PC-3 (cell line): ENCODE results near the gene OR52I2. TPM values are rescaled to one million over a fixed set of nuclear protein-coding genes. Genes with fewer than 3 reads are reported as not detected.

ENCODE experiments used
- ATAC-seq: fragments of 200-7000 bp; cut with Tn5 transposase; 2 replicates; pipeline ENCODE4 v1.9.1; 2020; ENCODE audit warnings: mild to moderate bottlenecking, moderate library complexity
- BruUV-seq: library from RNA; stranded (reverse); fragments of 400-500 nt; replicated peaks from 2 replicates; lab custom pipeline; 2021; lab: Mats Ljungman, UMichigan
- CTCF ChIA-PET: fragments of 300-600 bp; sonication (Branson Sonifier 250); formaldehyde crosslinking; loops from one replicate; lab custom pipeline; 2022; ENCODE audit warnings: antibody characterized with exemption; lab: Charles Lee
- POLR2A ChIA-PET: fragments of 300-600 bp; sonication (Branson Sonifier 250); formaldehyde crosslinking; loops from one replicate; lab custom pipeline; 2022; ENCODE audit warnings: antibody characterized with exemption; ENCODE audit not compliant: unreplicated experiment; lab: Charles Lee
- DNase-seq: peaks from one replicate; pipeline ENCODE4 v3.0.0-alpha.2; 2015
- H2AFZ ChIP-seq: fragments of 300-600 bp; sonication (generic); 2 replicates; pipeline ENCODE4 v1.6.0; 2016; ENCODE audit warnings: antibody characterized with exemption, low read length
- H3F3A ChIP-seq: fragments of 300-600 bp; sonication (generic); one replicate; pipeline ENCODE4 v1.6.0; 2017; ENCODE audit warnings: antibody characterized with exemption, low read length, control low read depth, mild to moderate bottlenecking; ENCODE audit not compliant: unreplicated experiment
- H3K27ac ChIP-seq: fragments of 300-600 bp; sonication (generic); 2 replicates; pipeline ENCODE4 v1.5.1; 2016; ENCODE audit warnings: mild to moderate bottlenecking, low read length
- H3K27me3 ChIP-seq: fragments of 300-600 bp; sonication (generic); 2 replicates; pipeline ENCODE4 v1.6.1; 2016; ENCODE audit warnings: low read length, mixed read lengths
- H3K36me3 ChIP-seq: fragments of 300-600 bp; sonication (generic); 2 replicates; pipeline ENCODE4 v1.6.1; 2016; ENCODE audit warnings: low read depth, mixed run types, low read length, mixed read lengths
- H3K4me1 ChIP-seq: fragments of 300-600 bp; sonication (generic); 2 replicates; pipeline ENCODE4 v1.5.1; 2016; ENCODE audit warnings: low read length; ENCODE audit not compliant: insufficient read depth
- H3K4me2 ChIP-seq: fragments of 300-600 bp; sonication (generic); 2 replicates; pipeline ENCODE4 v1.6.0; 2016; ENCODE audit warnings: low read length
- H3K4me3 ChIP-seq: fragments of 300-600 bp; sonication (generic); 2 replicates; pipeline ENCODE4 v1.5.1; 2016; ENCODE audit warnings: mild to moderate bottlenecking, low read length, mixed read lengths
- H3K79me2 ChIP-seq: fragments of 300-600 bp; sonication (generic); 2 replicates; pipeline ENCODE4 v1.6.1; 2017; ENCODE audit warnings: low read length, mixed read lengths
- H3K9ac ChIP-seq: fragments of 300-600 bp; sonication (generic); 2 replicates; pipeline ENCODE4 v1.6.0; 2016; ENCODE audit warnings: mild to moderate bottlenecking, low read length
- H3K9me2 ChIP-seq: fragments of 300-600 bp; sonication (generic); replicated peaks from 2 replicates; pipeline ENCODE4 v1.6.1; 2016; ENCODE audit warnings: mixed run types, low read length, mixed read lengths
- H3K9me3 ChIP-seq: fragments of 300-600 bp; sonication (generic); 2 replicates; pipeline ENCODE4 v1.6.1; 2016; ENCODE audit warnings: low read length, mixed read lengths
- H4K20me1 ChIP-seq: fragments of 300-600 bp; sonication (generic); 2 replicates; pipeline ENCODE4 v1.6.1; 2016; ENCODE audit warnings: low read length, mixed read lengths
- CTCF ChIP-seq: fragments of 300-600 bp; sonication (generic); conservative IDR thresholded peaks from 2 replicates; pipeline ENCODE4 v1.5.1; 2017; ENCODE audit warnings: antibody characterized with exemption, low read depth, mild to moderate bottlenecking, low read length
- EZH2 ChIP-seq: fragments of 300-600 bp; sonication (generic); IDR thresholded peaks from one replicate; pipeline ENCODE4 v1.6.1; 2017; ENCODE audit warnings: antibody characterized with exemption, mild to moderate bottlenecking, low read length; ENCODE audit not compliant: unreplicated experiment
- EZH2phosphoT487 ChIP-seq: fragments of 300-600 bp; sonication (generic); IDR thresholded peaks from 2 replicates; pipeline ENCODE4 v1.6.1; 2018; ENCODE audit warnings: mild to moderate bottlenecking, antibody characterized with exemption, low read length, borderline replicate concordance
- intact Hi-C: fragments of 100-400 bp; cut with micrococcal nuclease; formaldehyde crosslinking; loops from 2 replicates; pipeline ENCODE4 v1.9.0; 2023
- total RNA-seq: library from RNA; depleted of rRNA; stranded (reverse); fragments of >200 nt; gene quantifications from 2 replicates; pipeline ENCODE4 v1.2.3, GENCODE V29; 2014

Gene OR52I2
- total RNA-seq, 1 experiment from 2014 or later, result not detected

DNA sequence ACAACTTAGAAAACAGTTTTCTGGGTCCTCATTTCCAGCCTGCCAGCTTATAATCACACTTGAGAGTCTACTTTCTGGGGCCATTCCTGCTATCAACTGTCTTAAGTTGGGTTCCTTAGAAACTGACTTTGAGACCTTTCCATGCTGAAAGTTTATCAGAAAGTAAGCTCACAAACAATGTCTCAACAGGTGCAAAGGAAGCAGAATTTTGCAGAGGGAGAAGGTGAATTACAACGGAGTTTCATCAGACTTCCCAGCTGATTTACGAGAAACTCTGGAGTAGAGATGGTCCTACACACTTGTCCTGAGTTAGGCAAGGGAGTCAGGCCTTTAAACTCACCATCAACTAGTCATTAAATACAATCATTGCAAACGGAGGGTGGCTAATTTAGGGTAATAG lies 4.7 kb upstream of the OR52I2 start:
- no TSS peak for BruUV-seq
- DNase-seq (no peak), ATAC-seq (no peak)
- Histone ChIP-seq H3K4me1 (no peaks in the 10 kb centered on the region), H3K9me3 (no peaks in the 10 kb centered on the region), H3K9ac (no peak overlapping the region), H2AFZ (no peak overlapping the region), H3F3A (no peaks in the 10 kb centered on the region), H3K4me2 (no peak overlapping the region), H4K20me1 (no peaks in the 10 kb centered on the region), H3K27ac (no peak overlapping the region), H3K79me2 (no peaks in the 10 kb centered on the region), H3K27me3 (peaks cover 59% of the 10 kb centered on the region), H3K4me3 (no peak overlapping the region), H3K9me2 (no peaks in the 10 kb centered on the region), H3K36me3 (no peaks in the 10 kb centered on the region)
- intact Hi-C loops, result no loop called here
- ChIA-PET CTCF (no interaction called here), POLR2A (no interaction called here)
- no peak for TF ChIP-seq CTCF
- no peak for TF ChIP-seq EZH2phosphoT487
- TF ChIP-seq EZH2, result no peak

DNA sequence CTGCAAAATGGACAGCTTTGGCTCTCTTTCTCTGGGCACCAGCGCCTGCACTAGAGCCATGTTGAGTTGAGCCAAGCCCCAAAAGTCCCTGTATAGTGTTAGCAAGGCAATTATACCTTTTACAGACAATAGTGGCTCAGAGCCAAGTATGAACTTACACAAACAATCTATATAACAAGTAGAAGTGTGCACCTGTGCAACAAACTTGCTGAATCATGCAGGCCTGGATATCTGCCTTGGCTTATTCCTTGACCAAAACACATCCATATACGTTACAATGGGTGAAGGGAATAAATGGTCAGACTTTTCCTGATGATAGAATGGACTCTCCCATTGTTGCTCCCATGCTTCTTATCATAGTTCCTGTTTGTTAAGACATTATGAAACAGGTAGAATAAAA lies 3.8 kb upstream of the OR52I2 start:
- POLR2A ChIA-PET, result no interaction called here
- no peaks in the 10 kb centered on the region for H4K20me1 ChIP-seq
- H3K4me3 ChIP-seq, result no peak overlapping the region
- DNase-seq, result no peak
- CTCF ChIA-PET, result no interaction called here
- no peaks in the 10 kb centered on the region for H3K9me2 ChIP-seq
- no peak overlapping the region for H3K4me2 ChIP-seq
- no peaks in the 10 kb centered on the region for H3K9me3 ChIP-seq
- no peak overlapping the region for H3K9ac ChIP-seq
- BruUV-seq, result no TSS peak
- no peak overlapping the region for H2AFZ ChIP-seq
- ATAC-seq, result no peak
- intact Hi-C loops, result no loop called here
- no peak overlapping the region for H3K27ac ChIP-seq
- no peak for TF ChIP-seq EZH2
- TF ChIP-seq CTCF, result no peak
- no peak for TF ChIP-seq EZH2phosphoT487
- H3K27me3 ChIP-seq, result peaks cover 58% of the 10 kb centered on the region
- H3K36me3 ChIP-seq, result no peaks in the 10 kb centered on the region
- H3K4me1 ChIP-seq, result no peaks in the 10 kb centered on the region
- no peaks in the 10 kb centered on the region for H3F3A ChIP-seq
- H3K79me2 ChIP-seq, result no peaks in the 10 kb centered on the region

DNA sequence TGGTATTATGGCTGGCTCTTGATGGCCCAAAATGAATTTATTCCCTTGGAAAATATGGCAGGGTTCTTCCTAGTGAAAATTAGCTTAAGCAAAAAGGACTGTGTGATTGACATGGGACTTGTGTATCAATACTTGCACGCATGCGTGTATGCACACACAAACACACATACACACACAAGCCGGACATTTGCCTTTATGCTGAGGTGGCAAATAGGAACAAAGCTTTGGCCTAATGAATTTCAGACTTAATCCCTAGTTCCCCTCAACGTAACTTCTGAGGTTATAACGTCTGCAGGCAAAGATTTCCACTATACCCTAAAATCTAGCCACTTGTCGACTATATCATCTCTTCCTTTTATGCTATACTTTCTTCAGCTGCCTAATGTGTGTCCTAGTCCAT lies 2.9 kb upstream of the OR52I2 start:
- no peaks in the 10 kb centered on the region for H3K9me3 ChIP-seq
- DNase-seq (no peak), ATAC-seq (no peak)
- no peak overlapping the region for H2AFZ ChIP-seq
- POLR2A ChIA-PET, result no interaction called here
- H3K4me1 ChIP-seq, result no peaks in the 10 kb centered on the region
- intact Hi-C loops, result no loop called here
- no peaks in the 10 kb centered on the region for H3K79me2 ChIP-seq
- no peak overlapping the region for H3K4me3 ChIP-seq
- no peak overlapping the region for H3K4me2 ChIP-seq
- H3K27me3 ChIP-seq, result peaks cover 67% of the 10 kb centered on the region
- no peaks in the 10 kb centered on the region for H3K9me2 ChIP-seq
- no peaks in the 10 kb centered on the region for H3K36me3 ChIP-seq
- CTCF ChIA-PET, result no interaction called here
- no peak overlapping the region for H3K27ac ChIP-seq
- no peak overlapping the region for H3K9ac ChIP-seq
- no peaks in the 10 kb centered on the region for H4K20me1 ChIP-seq
- no peaks in the 10 kb centered on the region for H3F3A ChIP-seq
- no TSS peak for BruUV-seq
- TF ChIP-seq EZH2phosphoT487, result no peak
- TF ChIP-seq EZH2, result no peak
- no peak for TF ChIP-seq CTCF
